SKM-1 (cell line): Measurements from ENCODE around the gene PTCD2.
"Not testable (repeated sequence)": the region's sequence is repeated elsewhere in the genome, so short reads cannot be mapped to it uniquely, and the experiment has no call there.

Experiments used
- DNase-seq: peaks from one replicate; lab custom pipeline; 2025; ENCODE audit not compliant: unreplicated experiment; lab: John Stamatoyannopoulos, UW

PTCD2 gene

DNA sequence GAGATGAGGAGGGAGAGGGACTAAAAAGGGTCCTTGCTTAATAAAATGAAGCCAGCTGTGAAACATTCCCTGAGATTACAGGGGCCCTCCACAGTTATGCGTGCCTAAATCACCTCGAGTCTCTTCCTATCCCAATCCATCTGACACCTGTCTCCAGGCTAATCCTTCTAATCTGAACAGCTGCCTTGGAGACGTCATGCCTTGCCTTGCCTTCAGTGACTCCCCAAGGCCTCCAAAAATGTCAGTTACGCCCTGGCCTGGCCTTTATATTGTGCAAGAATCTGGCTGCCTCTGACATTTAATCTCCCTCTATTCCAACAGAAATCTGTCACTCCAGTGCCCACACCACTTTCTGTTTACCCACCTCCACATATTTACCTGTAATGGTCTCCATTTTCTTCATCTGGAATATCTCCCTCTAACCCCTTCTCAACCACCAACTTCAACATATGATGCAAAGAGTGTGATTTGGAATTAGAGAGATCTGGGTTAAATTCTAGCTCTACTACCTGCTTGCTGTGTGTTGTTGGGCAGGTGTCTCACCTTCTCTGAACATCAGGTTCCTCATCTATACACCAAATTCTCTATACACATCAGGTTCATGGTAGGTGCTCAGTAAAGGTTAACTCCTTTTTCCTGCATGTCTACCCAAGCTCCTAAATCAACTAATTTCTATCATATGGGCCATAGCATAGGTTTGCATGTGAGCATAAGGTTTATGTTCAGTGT lies 57.9 kb downstream of the PTCD2 start:
- DNase-seq: no peak

DNA sequence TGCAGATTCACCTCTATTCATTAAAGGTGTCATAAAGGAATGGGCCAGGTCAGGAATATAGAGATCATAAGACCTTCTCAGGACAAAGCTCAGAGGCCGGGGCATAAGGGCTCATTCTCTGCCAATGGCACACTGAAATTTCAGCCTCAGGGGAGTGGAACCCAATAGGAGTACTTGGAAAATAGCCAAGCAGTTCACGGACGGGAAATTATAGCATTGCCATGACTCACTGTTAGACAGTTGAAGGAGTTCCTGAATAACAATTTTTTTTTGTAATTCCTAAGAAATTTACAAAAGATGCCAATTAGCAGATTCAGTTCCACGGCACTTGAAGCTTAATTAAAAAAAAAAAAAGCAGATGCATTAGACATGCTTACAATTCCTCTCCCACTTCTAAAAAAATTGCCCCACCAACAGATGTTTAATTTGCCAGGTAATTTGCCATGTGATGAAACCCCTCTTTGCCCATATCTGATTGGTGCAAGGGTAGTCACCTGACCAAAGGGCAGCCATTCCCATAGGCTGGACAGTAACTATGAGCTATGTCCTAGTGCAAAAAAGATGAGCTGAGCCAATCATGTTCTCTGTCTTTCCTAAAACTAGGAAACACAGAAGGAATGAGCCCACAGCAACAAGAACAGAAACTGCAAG lies 58.6 kb downstream of the PTCD2 start:
- no peak for DNase-seq

DNA sequence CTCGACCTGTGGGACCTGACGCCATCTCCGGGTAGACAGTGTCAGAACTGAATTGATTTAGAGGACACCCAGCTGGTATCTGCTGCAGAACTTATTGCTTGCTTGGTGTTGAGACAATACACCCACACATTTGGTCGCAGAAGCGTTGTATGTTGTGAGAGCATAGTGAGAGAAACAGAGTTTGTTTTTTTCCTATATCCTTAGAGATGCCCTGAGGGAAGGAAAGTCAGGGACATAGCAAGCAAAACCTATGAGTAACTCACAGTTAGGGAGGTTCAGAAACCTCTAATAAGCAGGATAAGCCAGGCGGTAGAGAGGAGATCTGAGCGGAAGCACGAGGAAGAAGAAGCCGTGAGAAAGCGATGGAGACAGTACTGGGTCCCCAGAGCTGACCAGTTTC lies 59.8 kb downstream of the PTCD2 start:
- no peak for DNase-seq

DNA sequence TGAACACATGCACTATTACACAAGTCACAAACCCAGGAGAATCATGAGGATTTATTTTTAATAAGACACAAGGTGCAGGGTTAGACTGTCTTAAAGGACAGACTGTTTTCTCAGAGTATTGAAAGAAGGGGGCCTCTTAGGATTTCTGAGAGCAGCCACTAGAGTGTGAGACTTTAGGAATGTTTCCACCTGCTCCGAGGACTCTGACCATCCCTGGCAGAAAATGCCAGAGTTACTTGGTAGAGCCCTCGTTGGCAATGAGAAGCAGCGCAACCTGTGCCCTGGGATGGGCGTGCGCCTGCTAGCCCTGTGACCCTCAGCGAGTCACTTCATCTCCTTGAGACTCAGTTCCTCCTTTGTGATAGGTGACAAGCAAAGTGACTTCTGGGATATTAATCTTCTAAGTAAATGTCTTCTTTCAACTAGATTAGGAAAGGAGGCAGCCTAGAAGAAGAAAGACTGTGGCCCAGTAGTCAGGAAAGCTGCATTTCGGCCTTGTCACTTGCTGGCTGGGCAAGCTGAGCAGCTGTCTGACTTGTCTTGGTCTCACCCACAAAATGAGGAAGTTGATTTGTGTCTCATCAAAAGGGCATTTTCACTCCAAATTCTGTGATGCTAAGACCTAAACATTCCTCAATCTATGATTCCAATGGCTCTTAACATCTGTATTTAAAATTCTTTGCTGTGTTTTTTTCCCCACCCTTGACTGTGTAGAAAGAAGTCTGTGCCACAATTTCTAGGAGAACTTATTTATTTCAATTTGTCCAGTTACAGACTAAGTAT lies 60.5 kb downstream of the PTCD2 start:
- peak; percentile 35 for DNase-seq

DNA sequence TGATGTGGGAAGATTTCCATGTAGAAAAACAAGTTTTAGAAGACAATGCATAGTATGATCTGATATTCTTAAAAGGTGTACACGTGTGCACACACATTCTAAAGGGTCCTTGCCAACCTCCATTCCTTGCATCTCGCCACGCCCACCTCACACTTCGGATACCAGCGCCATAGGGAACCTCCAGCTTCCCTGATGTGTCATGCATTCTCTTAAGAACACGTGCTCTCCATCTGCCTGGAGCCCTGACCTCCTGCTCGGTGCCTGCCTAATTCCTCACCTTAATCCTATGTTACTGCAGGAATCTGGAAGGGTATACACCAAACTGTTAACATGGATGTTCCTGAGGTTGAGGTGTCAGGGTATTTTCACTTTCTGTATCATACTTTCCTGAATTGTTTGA lies 63.1 kb downstream of the PTCD2 start:
- DNase-seq: no peak

DNA sequence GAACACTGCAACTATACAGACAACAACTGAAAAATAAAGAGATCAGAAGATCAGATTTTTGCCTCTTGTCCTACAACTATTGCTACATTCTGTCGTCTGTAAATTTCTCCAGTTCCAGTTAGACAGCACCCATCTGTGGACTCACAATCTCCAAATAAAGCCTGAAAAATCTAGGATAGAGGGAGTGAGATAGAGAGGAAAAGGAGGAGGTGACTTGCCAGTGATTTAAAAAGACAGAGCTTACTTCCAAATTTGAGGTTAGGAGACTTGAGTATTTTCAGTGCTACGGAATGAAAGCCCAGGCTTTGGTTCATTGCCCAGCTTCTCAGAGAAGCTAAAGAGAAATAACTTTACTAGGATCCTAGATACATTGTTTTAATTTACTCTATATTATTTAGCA lies 63.6 kb downstream of the PTCD2 start:
- no peak for DNase-seq

DNA sequence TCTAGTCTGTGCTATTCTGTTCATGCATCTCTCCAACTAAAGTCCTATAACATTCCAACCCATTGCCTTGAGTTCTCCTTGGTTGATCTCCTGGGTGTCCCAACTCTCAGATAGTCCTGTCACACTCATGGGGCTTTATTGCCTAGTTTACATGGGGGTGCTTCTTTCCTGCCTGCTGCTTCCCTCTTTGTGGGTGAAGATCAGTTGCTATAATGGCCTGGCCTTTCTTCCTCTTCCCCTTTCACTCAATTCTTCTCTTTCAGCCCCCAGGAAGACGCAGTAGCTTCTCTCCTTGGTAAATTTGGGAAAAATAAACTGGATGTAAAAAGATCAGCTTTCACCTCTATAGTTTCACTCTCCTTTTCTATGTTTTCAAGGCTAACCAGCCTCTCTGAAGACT lies 66.5 kb downstream of the PTCD2 start:
- DNase-seq: peak; percentile 71

DNA sequence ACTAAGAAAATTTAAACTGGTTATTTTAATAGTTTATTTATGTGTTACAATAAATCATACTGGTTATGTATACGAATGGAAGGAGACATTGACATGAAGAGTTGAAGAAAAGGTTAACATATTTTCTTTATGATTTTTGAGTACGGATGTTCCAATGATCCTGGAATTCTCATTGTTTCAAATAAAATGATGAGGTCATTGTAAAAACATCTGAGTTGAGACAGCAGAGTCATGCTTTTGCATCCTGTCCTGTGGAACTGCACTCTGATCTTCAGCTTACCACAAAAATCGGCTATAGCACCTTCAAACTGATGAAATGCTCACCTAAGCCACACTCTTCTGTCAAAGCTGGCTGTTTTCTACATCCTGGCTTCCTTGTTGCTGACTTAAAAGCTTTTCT lies 67.8 kb downstream of the PTCD2 start:
- no peak for DNase-seq

DNA sequence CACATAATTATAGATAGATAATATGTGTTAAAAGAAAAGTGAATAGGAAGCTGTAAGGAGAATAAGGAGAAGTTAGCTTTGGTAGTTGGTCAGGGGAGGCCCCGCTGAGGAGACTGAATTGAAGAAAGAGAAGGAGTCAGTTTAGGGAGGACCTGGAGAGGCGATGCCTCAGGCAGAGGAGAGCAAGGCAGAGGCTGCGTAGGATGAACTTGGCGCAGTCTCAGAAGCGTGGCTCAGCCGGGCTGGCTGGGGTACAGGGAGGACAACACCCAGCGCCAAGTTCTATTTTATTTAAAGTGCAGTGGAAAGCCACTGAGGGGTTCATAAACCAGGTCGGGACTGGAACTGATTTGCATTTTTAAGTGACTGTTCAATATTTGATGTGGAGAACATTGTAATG lies 68.5 kb downstream of the PTCD2 start:
- no peak for DNase-seq

DNA sequence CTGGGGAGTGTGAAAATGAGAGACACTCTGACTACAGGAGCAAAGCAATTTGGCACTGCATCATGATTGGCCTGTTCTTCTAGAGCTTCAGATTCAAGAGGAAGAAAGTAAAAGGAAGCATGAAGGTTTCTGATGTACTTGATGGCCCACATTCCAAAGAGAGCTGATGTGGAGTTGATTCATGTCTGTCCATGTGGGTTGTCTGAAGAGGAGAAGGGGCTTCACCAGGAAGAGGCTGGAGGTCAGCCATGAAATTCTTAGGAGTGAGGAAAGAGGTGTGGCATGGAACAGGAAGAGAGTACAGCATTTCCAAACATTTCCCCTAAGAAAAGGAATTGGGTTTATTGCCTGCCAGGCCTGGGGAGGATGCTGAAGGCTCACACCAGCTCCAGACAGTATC lies 70.7 kb downstream of the PTCD2 start:
- DNase-seq: no peak

DNA sequence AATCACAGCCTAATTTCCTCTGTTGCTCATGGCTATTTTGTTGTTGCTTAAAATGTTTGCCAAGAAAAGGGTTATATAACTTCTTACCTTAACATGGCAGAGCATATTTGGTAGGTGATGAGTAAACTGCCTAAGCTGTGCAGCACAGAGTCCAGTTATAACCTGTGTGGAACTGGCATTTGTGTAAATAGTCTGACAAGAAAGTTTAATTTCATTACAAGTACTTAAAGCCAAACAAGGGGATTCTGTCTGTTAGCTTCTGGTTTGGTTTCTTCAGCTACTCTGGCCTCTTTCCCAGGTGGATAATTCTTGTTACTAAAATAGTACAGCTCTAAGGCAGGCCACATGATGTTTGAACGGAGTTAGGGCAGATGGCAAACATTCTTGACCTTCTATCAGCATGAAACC lies 72.2 kb downstream of the PTCD2 start:
- DNase-seq: no peak

DNA sequence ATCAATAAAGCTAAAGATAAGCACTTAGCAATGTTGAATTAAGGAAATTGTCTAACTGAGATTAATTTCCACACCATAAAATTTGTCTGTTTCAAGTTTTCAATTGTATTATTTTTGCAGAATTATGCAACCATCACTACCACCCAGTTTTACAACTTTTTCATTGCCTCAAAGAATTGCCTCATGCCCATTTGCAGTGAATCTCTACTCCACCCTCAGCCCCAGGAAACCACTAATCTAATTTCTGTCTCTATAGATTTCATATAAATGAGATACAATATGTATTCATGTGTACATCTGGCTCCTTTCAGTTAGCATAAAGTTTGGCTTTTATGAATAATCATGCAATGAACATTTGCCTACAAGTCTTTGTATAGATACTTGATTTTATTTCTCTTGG lies 72.9 kb downstream of the PTCD2 start:
- DNase-seq: no peak

DNA sequence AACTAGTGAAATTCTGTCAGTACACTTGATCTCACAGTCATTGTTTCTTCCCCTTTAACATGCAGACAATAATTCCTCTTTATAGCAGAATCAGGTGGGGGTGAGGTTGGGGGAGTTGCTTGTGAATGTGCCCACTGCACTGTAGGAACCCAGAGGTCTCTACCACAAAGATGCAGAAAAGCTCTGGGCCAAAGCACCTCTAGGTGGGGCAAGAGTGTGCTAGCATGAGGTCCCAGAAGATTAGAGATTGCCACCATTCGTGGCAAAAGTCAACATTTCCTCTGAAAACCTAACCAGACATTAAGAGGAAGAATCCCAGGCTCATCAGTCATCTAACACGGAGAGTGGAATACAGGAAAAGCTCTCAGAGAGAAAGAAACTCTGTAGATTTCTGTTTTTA lies 74.5 kb downstream of the PTCD2 start:
- no peak for DNase-seq

DNA sequence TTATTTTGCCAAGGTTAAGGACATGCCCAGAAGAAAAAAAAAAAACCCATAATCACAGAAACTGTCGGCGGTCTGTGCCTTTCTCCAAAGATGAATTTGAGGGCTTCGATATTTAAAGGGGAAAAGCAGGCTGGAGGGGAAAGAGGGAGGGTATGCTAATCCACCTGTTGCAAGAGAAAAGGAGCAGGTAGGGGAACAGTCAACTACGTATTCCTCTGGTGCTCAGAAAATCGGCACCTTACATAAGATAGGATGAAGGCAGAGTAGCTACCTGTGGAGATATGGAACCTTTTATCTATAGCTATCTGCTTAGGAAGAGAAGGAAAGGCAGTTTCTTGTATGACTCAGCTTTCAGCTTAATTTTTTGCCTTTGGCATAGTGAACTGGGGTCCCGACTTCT lies 77.7 kb downstream of the PTCD2 start:
- no peak for DNase-seq

DNA sequence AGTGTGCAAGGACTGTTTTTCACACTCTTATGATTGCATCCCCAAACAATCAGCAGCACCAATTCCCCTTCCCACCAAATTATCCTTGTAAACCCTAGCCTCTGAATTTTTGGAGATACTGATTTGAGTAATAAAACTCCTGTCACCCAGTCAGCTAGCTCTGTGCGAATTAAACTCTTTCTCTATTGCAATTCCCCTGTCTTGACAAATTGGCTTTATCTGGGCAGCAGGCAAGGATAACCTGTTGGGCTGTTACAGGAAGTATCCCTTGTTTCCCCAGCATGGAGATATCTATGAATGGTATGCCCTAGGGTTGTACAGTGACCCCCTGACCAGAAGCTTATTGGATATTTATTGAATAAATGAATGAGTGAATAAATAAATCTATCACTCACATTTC lies 80.8 kb downstream of the PTCD2 start:
- no peak for DNase-seq

DNA sequence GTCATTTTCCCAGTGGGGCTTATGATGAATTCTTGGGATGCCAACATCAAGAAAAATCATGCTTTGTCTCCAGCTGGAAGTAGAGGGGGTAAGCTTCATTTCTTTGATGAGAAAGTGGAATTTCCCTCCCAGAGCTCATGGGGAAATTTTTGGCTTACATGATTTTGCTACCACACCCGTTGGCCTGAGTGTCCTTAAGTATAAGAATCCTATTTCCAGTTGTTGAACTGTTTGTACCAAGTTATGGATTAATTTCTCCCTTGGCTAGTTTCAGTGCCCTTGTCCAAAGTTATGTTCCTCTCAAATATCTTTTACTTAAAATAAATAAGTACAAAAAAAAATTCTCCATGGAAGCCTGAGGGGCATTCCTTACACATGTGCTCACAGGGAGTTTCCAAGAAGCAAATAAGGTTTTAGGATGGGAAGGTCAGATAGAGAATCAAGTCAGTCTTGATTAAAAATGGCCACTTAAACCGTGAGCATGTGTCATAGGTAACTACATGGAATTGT lies 82.3 kb downstream of the PTCD2 start:
- no peak for DNase-seq

DNA sequence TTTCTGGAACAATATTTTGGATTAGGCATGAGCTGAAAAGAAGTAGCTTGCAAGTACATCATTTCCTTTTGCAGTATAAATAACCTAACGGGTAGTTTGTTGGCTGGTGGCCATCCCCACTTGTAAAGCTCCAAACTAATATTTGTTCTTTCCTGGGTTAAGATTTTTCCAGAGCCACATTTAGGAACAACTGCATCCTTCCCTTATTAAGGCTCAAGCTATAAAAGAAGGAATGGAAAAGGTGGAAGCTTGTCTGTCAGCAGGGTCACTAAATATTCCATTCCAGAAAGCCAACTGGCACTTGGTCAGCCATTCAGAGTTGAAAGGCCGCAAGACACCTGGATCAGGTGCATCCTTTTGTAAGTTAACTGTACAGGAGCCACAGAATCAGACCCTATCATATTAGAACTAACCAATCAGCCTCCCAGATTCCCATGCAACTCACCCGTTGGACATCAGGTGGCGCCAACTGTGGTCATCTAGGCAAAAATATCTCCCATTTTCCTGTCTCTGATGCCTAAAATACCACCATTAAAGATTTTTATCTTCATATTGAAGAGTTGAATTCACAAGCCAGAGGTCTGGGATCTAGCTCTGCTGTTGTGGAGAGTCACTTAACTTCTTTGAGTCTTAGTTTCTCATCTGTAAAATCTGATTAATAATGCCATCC lies 82.9 kb downstream of the PTCD2 start:
- no peak for DNase-seq

DNA sequence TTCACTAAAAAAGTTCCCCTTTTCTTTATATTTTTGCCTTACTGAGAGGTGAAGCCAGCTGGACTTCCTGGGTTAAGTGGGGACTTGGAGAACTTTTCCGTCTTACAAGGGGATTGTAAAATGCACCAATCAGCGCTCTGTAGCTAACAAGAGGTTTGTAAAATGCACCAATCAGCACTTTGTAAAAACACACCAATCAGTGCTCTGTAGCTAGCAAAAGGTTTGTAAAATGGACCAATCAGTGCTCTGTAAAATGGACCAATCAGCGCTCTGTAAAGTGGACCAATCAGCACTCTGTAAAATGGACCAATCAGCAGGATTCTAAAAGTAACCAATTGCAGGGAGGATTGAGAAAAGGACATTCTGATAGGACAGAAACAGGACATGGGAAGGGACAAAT lies 84.6 kb downstream of the PTCD2 start:
- DNase-seq: not testable (repeated sequence)

DNA sequence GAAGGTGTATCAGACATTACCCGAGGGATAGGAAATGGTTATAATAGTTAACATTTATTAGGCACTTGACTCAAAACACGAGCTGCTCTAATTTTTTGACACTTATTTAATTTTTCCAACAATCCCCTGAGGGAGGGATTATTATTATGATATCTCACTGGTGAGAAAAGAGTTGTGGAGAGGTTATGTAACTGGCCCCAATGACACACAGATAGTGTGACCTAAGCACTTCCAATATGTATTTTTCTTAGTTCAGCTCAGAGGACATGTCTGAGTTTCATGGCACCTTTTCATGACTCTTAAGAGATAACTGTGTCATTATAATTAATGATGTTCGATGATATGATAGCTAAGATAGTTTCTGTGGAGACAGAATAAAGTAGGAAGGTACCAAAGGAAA lies 86.9 kb downstream of the PTCD2 start:
- DNase-seq: no peak

DNA sequence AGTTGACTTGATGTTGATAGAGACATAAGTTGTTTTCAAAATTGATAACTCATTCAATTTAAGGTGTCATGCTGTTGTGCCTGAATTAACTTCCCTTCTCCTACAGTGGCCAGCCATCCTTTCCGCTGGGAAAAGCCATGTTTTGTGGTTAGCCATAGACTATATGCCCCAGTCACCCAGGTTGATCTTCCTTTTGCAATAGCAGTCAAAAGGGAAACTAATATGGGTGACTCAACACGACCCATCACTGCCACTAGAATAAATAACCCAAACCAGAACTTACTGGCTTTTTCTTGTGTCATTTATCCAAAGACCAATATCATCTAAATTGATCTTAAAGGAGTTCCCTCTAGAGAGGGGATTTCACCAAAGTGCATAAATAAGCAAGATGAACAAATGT lies 87.4 kb downstream of the PTCD2 start:
- no peak for DNase-seq

DNA sequence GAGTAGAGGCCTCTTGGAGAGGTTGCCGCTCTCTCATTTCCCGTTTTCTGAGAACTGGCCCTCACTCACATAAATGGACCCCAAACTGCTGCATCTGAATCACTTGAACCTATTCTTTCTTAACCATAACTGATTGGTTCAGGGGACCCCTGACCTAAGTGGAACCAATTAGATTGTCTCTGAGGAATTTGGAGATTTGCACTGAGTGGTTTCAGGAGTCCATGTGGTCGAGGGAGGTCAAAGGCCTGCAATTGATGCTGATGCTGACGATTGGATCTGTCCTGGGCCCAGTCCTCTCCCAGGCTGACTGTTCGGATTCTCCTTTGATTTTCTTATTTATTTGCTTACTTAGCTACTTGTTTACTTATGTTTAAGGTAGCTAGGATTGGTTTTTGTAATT lies 88.0 kb downstream of the PTCD2 start:
- no peak for DNase-seq

DNA sequence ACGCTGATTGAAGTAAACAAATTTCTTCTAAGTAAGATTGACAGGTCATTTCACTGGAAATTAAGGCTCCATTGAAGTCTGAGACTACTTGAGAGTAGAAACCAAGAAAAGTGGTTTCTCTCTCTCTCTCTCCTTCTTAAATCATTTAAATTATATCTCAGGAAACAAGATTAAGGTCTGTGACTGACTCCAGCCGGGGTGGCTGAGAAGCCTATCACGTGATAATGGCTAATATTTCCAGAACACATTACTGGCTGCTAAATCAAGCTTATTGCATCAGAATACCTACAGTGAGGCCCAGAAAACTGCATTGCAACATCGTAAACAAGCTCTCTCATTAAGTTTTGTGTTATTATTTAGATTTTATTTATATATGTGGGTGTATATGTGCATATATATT lies 88.4 kb downstream of the PTCD2 start:
- DNase-seq: no peak
